H9 (cell line): ENCODE measurements around the gene INPP5A. TPM values are rescaled to one million over a fixed set of nuclear protein-coding genes. Genes with fewer than 3 reads are reported as not detected.

Experiments used
- DNase-seq: peaks from one replicate; pipeline ENCODE4 v3.0.0-alpha.2; 2017
- H2AFZ ChIP-seq: one replicate; pipeline ENCODE4 v1.6.1; 2013; ENCODE audit warnings: mild to moderate bottlenecking, low read length, control low read depth, moderate library complexity
- H2AK5ac ChIP-seq: 2 replicates; pipeline ENCODE4 v1.6.1; 2013; ENCODE audit warnings: low read length, control low read depth, mixed read lengths; ENCODE audit not compliant: insufficient read length
- H2BK120ac ChIP-seq: one replicate; pipeline ENCODE4 v1.6.1; 2013; ENCODE audit warnings: low read depth, mild to moderate bottlenecking, low read length, control low read depth, inconsistent platforms; ENCODE audit not compliant: poor library complexity, severe bottlenecking
- H2BK12ac ChIP-seq: 2 replicates; pipeline ENCODE4 v1.6.1; 2013; ENCODE audit warnings: low read length, control low read depth, mixed read lengths, low read depth; ENCODE audit not compliant: insufficient read length
- H2BK15ac ChIP-seq: 2 replicates; pipeline ENCODE4 v1.6.1; 2013; ENCODE audit warnings: low read depth, low read length, control low read depth
- H2BK20ac ChIP-seq: one replicate; pipeline ENCODE4 v1.6.1; 2013; ENCODE audit warnings: low read depth, mild to moderate bottlenecking, low read length, control low read depth, inconsistent platforms; ENCODE audit not compliant: poor library complexity, severe bottlenecking
- H2BK5ac ChIP-seq: 2 replicates; pipeline ENCODE4 v1.6.1; 2013; ENCODE audit warnings: low read length, control low read depth, mixed read lengths; ENCODE audit not compliant: insufficient read length
- H3K14ac ChIP-seq: 2 replicates; pipeline ENCODE4 v1.6.1; 2013; ENCODE audit warnings: low read length, control low read depth; ENCODE audit not compliant: insufficient read depth
- H3K18ac ChIP-seq: 2 replicates; pipeline ENCODE4 v1.6.1; 2013; ENCODE audit warnings: low read depth, mild to moderate bottlenecking, mixed read lengths, low read length, control low read depth; ENCODE audit not compliant: insufficient read length
- H3K23ac ChIP-seq: 2 replicates; pipeline ENCODE4 v1.6.1; 2013; ENCODE audit warnings: low read length, control low read depth, mixed read lengths, low read depth; ENCODE audit not compliant: insufficient read length
- H3K23me2 ChIP-seq: 2 replicates; pipeline ENCODE4 v1.6.1; 2013; ENCODE audit warnings: low read depth, mild to moderate bottlenecking, mixed read lengths, low read length, control low read depth; ENCODE audit not compliant: insufficient read length, poor library complexity, severe bottlenecking
- H3K27ac ChIP-seq: 2 replicates; pipeline ENCODE4 v1.5.1; 2013; ENCODE audit warnings: low read length, control low read depth, mixed read lengths, low read depth; ENCODE audit not compliant: insufficient read length
- H3K27me3 ChIP-seq: 2 replicates; pipeline ENCODE4 v1.6.1; 2013; ENCODE audit warnings: low read length, control low read depth, inconsistent platforms; ENCODE audit not compliant: insufficient read depth
- H3K4ac ChIP-seq: 2 replicates; pipeline ENCODE4 v1.6.1; 2013; ENCODE audit warnings: low read depth, mild to moderate bottlenecking, control low read depth, inconsistent platforms, low read length, moderate library complexity
- H3K4me1 ChIP-seq: 2 replicates; pipeline ENCODE4 v1.6.1; 2013; ENCODE audit warnings: low read length, control low read depth, inconsistent platforms; ENCODE audit not compliant: insufficient read depth
- H3K4me2 ChIP-seq: 2 replicates; pipeline ENCODE4 v1.6.1; 2013; ENCODE audit warnings: low read length, control low read depth, mixed read lengths; ENCODE audit not compliant: insufficient read length, insufficient read depth
- H3K56ac ChIP-seq: 2 replicates; pipeline ENCODE4 v1.6.1; 2013; ENCODE audit warnings: low read depth, mild to moderate bottlenecking, mixed read lengths, low read length, control low read depth; ENCODE audit not compliant: insufficient read length
- H3K79me1 ChIP-seq: 2 replicates; pipeline ENCODE4 v1.6.1; 2013; ENCODE audit warnings: low read depth, mild to moderate bottlenecking, moderate library complexity, low read length, control low read depth, inconsistent platforms; ENCODE audit not compliant: insufficient read depth, poor library complexity, severe bottlenecking
- H3K79me2 ChIP-seq: 2 replicates; pipeline ENCODE4 v1.6.1; 2013; ENCODE audit warnings: low read length, control low read depth, inconsistent platforms; ENCODE audit not compliant: insufficient read depth
- H3K9ac ChIP-seq: 2 replicates; pipeline ENCODE4 v1.6.1; 2013; ENCODE audit warnings: low read length, control low read depth, mixed read lengths; ENCODE audit not compliant: insufficient read length; ENCODE audit errors: extremely low read depth
- H3K9me3 ChIP-seq: one replicate; pipeline ENCODE4 v1.6.1; 2013; ENCODE audit warnings: low read depth, low read length, inconsistent platforms; ENCODE audit not compliant: control insufficient read depth
- H3T11ph ChIP-seq: one replicate; pipeline ENCODE4 v1.6.1; 2013; ENCODE audit warnings: mild to moderate bottlenecking, low read length, control low read depth, inconsistent platforms
- H4K20me1 ChIP-seq: one replicate; pipeline ENCODE4 v1.6.1; 2013; ENCODE audit not compliant: control insufficient read depth, insufficient read length, insufficient read depth
- H4K5ac ChIP-seq: 2 replicates; pipeline ENCODE4 v1.6.1; 2013; ENCODE audit warnings: low read depth, mild to moderate bottlenecking, mixed read lengths, low read length, control low read depth; ENCODE audit not compliant: insufficient read length
- H4K8ac ChIP-seq: replicated peaks from 2 replicates; pipeline ENCODE4 v1.6.1; 2013; ENCODE audit warnings: low read length, control low read depth, mixed read lengths, low read depth; ENCODE audit not compliant: insufficient read length
- H4K91ac ChIP-seq: 2 replicates; pipeline ENCODE4 v1.6.1; 2013; ENCODE audit warnings: low read depth, mild to moderate bottlenecking, moderate library complexity, mixed read lengths, low read length, control low read depth; ENCODE audit not compliant: insufficient read length
- H3K27ac Mint-ChIP-seq, 3 experiments: 2 replicates in 2 of 3; 3 replicates in 1 of 3; pipeline ENCODE4 v1.8.0; 2020 to 2021; ENCODE audit warnings: mixed read lengths in 3 of 3, mild to moderate bottlenecking in 1 of 3, moderate library complexity in 1 of 3
- H3K27me3 Mint-ChIP-seq: 2 replicates; pipeline ENCODE4 v1.8.0; 2021; ENCODE audit warnings: low read depth, mild to moderate bottlenecking, moderate library complexity, mixed read lengths
- H3K36me3 Mint-ChIP-seq, 3 experiments: 2 replicates in 2 of 3; 3 replicates in 1 of 3; pipeline ENCODE4 v1.8.0; 2020 to 2021; ENCODE audit warnings: low read depth in 3 of 3, mixed read lengths in 3 of 3; ENCODE audit not compliant: insufficient read depth in 1 of 3
- H3K4me1 Mint-ChIP-seq, 2 experiments: 2 replicates each; pipeline ENCODE4 v1.8.0; 2020; ENCODE audit warnings: mixed read lengths in 2 of 2
- H3K4me3 Mint-ChIP-seq, 2 experiments: 2 replicates in 1 of 2; 3 replicates in 1 of 2; pipeline ENCODE4 v1.8.0; 2020 to 2021; ENCODE audit warnings: mild to moderate bottlenecking in 2 of 2, mixed read lengths in 2 of 2, moderate library complexity in 1 of 2
- H3K9me3 Mint-ChIP-seq, 2 experiments: 2 replicates in 1 of 2; 3 replicates in 1 of 2; pipeline ENCODE4 v1.8.0; 2020; ENCODE audit warnings: mild to moderate bottlenecking in 2 of 2, mixed read lengths in 2 of 2, moderate library complexity in 1 of 2
- WGBS: extraction: QIAGEN DNeasy Blood & Tissue Kit; methylation state at CpG from one replicate; pipeline ENCODE4 v1.1.7; 2013; ENCODE audit warnings: missing lambda C conversion rate, low lambda C conversion rate, mixed read lengths; ENCODE audit not compliant: insufficient read length; ENCODE audit errors: extremely low coverage; 5-methylcytosine and 5-hydroxymethylcytosine counted together
- total RNA-seq: library from RNA; stranded (reverse); gene quantifications from 2 replicates; pipeline ENCODE4 v1.2.1, GENCODE V29; 2021
- TF ChIP-seq, protein P1 (sequence below): fragments of 200-600 bp; sonication (generic); conservative IDR thresholded peaks from 3 replicates; pipeline ENCODE4 v1.8.0; 2021; ENCODE audit warnings: antibody characterized with exemption, mild to moderate bottlenecking

The INPP5A gene
- total RNA-seq, 1 experiment from 2014 or later = 17.7 TPM

GRCh38 chr10:132684164-132684891 lies 146.7 kb downstream of the INPP5A start:
- peaks cover 5% of the 10 kb centered on the region for H4K20me1 ChIP-seq

More at GRCh38 chr10:132684164-132684891, 146.7 kb downstream of the INPP5A start:
- no peak overlapping the region for H3K4ac ChIP-seq
- H3K4me3 Mint-ChIP-seq = no peak overlapping the region
- peaks cover 0 to 9% of the 10 kb centered on the region in 2 experiments; a peak in 2 of 5 replicates for H3K9me3 Mint-ChIP-seq
- no peaks in the 10 kb centered on the region for H3K27me3 ChIP-seq
- H2BK12ac ChIP-seq = no peak overlapping the region
- no peaks in the 10 kb centered on the region for H3K79me1 ChIP-seq
- H2AFZ ChIP-seq = no peak overlapping the region
- no peak overlapping the region for H2BK5ac ChIP-seq
- no peak overlapping the region for H3K18ac ChIP-seq
- H2BK20ac ChIP-seq = no peak overlapping the region
- no peak overlapping the region for H4K91ac ChIP-seq
- H3K23me2 ChIP-seq = no peaks in the 10 kb centered on the region
- H3K9ac ChIP-seq = no peak overlapping the region
- H3K27me3 Mint-ChIP-seq = no peaks in the 10 kb centered on the region
- no peak overlapping the region for H3T11ph ChIP-seq
- TF ChIP-seq, protein P1, sequence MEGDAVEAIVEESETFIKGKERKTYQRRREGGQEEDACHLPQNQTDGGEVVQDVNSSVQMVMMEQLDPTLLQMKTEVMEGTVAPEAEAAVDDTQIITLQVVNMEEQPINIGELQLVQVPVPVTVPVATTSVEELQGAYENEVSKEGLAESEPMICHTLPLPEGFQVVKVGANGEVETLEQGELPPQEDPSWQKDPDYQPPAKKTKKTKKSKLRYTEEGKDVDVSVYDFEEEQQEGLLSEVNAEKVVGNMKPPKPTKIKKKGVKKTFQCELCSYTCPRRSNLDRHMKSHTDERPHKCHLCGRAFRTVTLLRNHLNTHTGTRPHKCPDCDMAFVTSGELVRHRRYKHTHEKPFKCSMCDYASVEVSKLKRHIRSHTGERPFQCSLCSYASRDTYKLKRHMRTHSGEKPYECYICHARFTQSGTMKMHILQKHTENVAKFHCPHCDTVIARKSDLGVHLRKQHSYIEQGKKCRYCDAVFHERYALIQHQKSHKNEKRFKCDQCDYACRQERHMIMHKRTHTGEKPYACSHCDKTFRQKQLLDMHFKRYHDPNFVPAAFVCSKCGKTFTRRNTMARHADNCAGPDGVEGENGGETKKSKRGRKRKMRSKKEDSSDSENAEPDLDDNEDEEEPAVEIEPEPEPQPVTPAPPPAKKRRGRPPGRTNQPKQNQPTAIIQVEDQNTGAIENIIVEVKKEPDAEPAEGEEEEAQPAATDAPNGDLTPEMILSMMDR = no peak
- no peaks in the 10 kb centered on the region for H3K79me2 ChIP-seq
- no peak overlapping the region for H3K56ac ChIP-seq
- no peak overlapping the region for H3K4me2 ChIP-seq
- WGBS = no CpG with 5 or more reads among the region's 12 CpGs
- no peak overlapping the region for H4K8ac ChIP-seq
- H3K27ac ChIP-seq = no peak overlapping the region
- H2BK15ac ChIP-seq = no peak overlapping the region
- no peak overlapping the region for H2AK5ac ChIP-seq
- H3K27ac Mint-ChIP-seq = no peak overlapping the region
- peaks cover 4 to 5% of the 10 kb centered on the region in 2 experiments; a peak in 3 of 4 replicates for H3K4me1 Mint-ChIP-seq
- H3K14ac ChIP-seq = no peak overlapping the region; the same call in 1 of the 2 replicates
- H4K5ac ChIP-seq = no peak overlapping the region
- DNase-seq = peak; percentile 18
- no peak overlapping the region for H2BK120ac ChIP-seq
- peaks cover 0 to 7% (median under 1%) of the 10 kb centered on the region in 3 experiments; a peak in 3 of 7 replicates for H3K36me3 Mint-ChIP-seq
- no peak overlapping the region for H3K23ac ChIP-seq
- H3K4me1 ChIP-seq = no peaks in the 10 kb centered on the region
- no peaks in the 10 kb centered on the region for H3K9me3 ChIP-seq
